NCI-H2029 (cell line): Measurements from ENCODE around the gene LILRA1.
"Not testable (repeated sequence)": the region's sequence is repeated elsewhere in the genome, so short reads cannot be mapped to it uniquely, and the experiment has no call there.

ENCODE experiments used
- DNase-seq: peaks from one replicate; lab custom pipeline; 2025; lab: John Stamatoyannopoulos, UW

Gene LILRA1

GRCh38 chr19:54624934-54625730 lies 31.7 kb downstream of the LILRA1 start:
- DNase-seq, result not testable (repeated sequence)

- no peak for DNase-seq
Measured at GRCh38 chr19:54626757-54627156, 33.3 kb downstream of the LILRA1 start.

- not testable (repeated sequence) for DNase-seq
Measured at GRCh38 chr19:54627912-54628311, 34.5 kb downstream of the LILRA1 start.

- not testable (repeated sequence) for DNase-seq
Measured at GRCh38 chr19:54630262-54630661, 36.8 kb downstream of the LILRA1 start, which contains the start of gene LILRB1. TSS of gene LILRB1 (plus strand) at chr19:54630484. CDS start at chr19:54631074, 590 bp downstream.

GRCh38 chr19:54630782-54631181 lies 37.4 kb downstream of the LILRA1 start:
- no peak for DNase-seq

- DNase-seq, result not testable (repeated sequence)
Measured at GRCh38 chr19:54631489-54632337, 38.3 kb downstream of the LILRA1 start.

GRCh38 chr19:54632517-54632916 lies 39.1 kb downstream of the LILRA1 start:
- DNase-seq, result not testable (repeated sequence)

GRCh38 chr19:54633401-54633800 lies 40.0 kb downstream of the LILRA1 start:
- no peak for DNase-seq

- DNase-seq, result not testable (repeated sequence)
Measured at GRCh38 chr19:54636081-54636480, 42.6 kb downstream of the LILRA1 start.

- DNase-seq, result no peak
Measured at GRCh38 chr19:54638683-54639082, 45.3 kb downstream of the LILRA1 start.

GRCh38 chr19:54642953-54643352 lies 49.5 kb downstream of the LILRA1 start:
- not testable (repeated sequence) for DNase-seq

GRCh38 chr19:54643583-54643982 lies 50.2 kb downstream of the LILRA1 start:
- DNase-seq, result not testable (repeated sequence)

- no peak for DNase-seq
Measured at GRCh38 chr19:54644056-54644455, 50.6 kb downstream of the LILRA1 start.

GRCh38 chr19:54646331-54646841 lies 53.0 kb downstream of the LILRA1 start:
- DNase-seq, result no peak

- no peak for DNase-seq
Measured at GRCh38 chr19:54648129-54648528, 54.7 kb downstream of the LILRA1 start.

GRCh38 chr19:54650108-54650655 lies 56.8 kb downstream of the LILRA1 start:
- no peak for DNase-seq
